Thyroid gland (tissue), 4 donors: Measurements from ENCODE around the gene BICD2. TPM values are rescaled to one million over a fixed set of nuclear protein-coding genes. Genes with fewer than 3 reads are reported as not detected.

Experiments used
- DNase-seq, 2 donors: peaks; one replicate each; pipeline ENCODE4 v3.0.0-alpha.2; 2019
- H3K27ac ChIP-seq, 3 donors: fragments of 200-600 bp; sonication (generic); 1 replicate in 2 of 3; 2 replicates in 1 of 3; pipeline ENCODE4 v1.5.1; 2016 to 2019; ENCODE audit warnings: mild to moderate bottlenecking in 1 of 3, moderate library complexity in 1 of 3
- H3K27me3 ChIP-seq: fragments of 200-600 bp; sonication (generic); one replicate; pipeline ENCODE4 v1.5.1; 2019
- H3K36me3 ChIP-seq, 2 donors: fragments of 200-600 bp; sonication (generic); one replicate each; pipeline ENCODE4 v1.5.1; 2016 to 2019
- H3K4me1 ChIP-seq, 2 donors: fragments of 200-600 bp; sonication (generic); one replicate each; pipeline ENCODE4 v1.5.1; 2017 to 2019
- H3K4me3 ChIP-seq, 3 donors: fragments of 200-600 bp; sonication (generic); replicated peaks in 1 of 3; 1 replicate in 2 of 3; 2 replicates in 1 of 3; pipeline ENCODE4 v1.5.1; 2016; ENCODE audit warnings: mild to moderate bottlenecking in 1 of 3
- H3K9me3 ChIP-seq: fragments of 200-600 bp; sonication (generic); one replicate; pipeline ENCODE4 v1.5.1; 2017
- POLR2A ChIP-seq, 2 donors: fragments of 450-650 bp; IDR thresholded peaks; one replicate each; pipeline ENCODE4 v1.6.1; 2017; ENCODE audit warnings: antibody characterized with exemption in 2 of 2, mild to moderate bottlenecking in 2 of 2, moderate library complexity in 1 of 2
- WGBS, 2 donors: methylation state at CpG; one replicate each; pipeline ENCODE4 v1.1.5; 2017; 5-methylcytosine and 5-hydroxymethylcytosine counted together
- intact Hi-C: fragments of 100-400 bp; cut with DNase I; formaldehyde crosslinking; loops from one replicate; pipeline ENCODE4 v1.15.1; 2023
- total RNA-seq, 4 donors: library from RNA; depleted of rRNA; stranded (reverse); fragments of >200 nt; gene quantifications; one replicate each; pipeline ENCODE4 v1.2.3, GENCODE V29; 2016
- TF ChIP-seq, protein P1 (sequence below), 6 experiments: fragments of 200-600 bp in 3 of 6; fragments of 450-650 bp in 3 of 6; sonication (generic) in 3 of 6; IDR thresholded peaks; one replicate each; pipeline ENCODE4 v1.5.1; 2016 to 2019; ENCODE audit warnings: antibody characterized with exemption in 6 of 6, mild to moderate bottlenecking in 2 of 6, inconsistent platforms in 1 of 6, moderate library complexity in 1 of 6

BICD2 gene
- total RNA-seq, 4 donors from 2014 or later = 26.1 to 33.3 (median 28.2) TPM

DNA sequence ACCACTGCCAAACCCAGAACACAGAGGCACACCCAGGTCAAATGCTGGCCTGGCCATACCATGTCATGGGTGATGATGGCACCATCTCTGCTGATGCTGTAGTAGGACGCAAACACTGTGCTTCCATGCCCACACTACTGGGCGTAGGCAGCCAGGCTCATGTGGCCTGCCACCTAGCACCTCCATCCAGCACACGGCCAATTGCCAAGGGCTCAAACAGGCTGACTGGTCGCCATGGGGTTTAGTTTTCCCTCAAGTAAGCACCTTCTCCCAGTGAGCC, 39.4 kb downstream of the BICD2 start:
- Histone ChIP-seq H3K27me3 (no peaks in the 10 kb centered on the region), H3K36me3 (peaks cover 5 to 13% of the 10 kb centered on the region in 2 donors), H3K4me1 (peaks cover 49 to 62% of the 10 kb centered on the region in 2 donors), H3K27ac (peak overlapping the region in 2 of 3 donors; percentile 58 to 94), H3K9me3 (no peaks in the 10 kb centered on the region), H3K4me3 (no peak overlapping the region)
- WGBS, 2 donors = 95% methylated on average over 3 of the region's 4 CpGs; no CpG with 5 or more reads in 1 of the 2 donors
- no peak for TF ChIP-seq POLR2A (IDR thresholded peaks at IDR 0.05)
- TF ChIP-seq, protein P1, sequence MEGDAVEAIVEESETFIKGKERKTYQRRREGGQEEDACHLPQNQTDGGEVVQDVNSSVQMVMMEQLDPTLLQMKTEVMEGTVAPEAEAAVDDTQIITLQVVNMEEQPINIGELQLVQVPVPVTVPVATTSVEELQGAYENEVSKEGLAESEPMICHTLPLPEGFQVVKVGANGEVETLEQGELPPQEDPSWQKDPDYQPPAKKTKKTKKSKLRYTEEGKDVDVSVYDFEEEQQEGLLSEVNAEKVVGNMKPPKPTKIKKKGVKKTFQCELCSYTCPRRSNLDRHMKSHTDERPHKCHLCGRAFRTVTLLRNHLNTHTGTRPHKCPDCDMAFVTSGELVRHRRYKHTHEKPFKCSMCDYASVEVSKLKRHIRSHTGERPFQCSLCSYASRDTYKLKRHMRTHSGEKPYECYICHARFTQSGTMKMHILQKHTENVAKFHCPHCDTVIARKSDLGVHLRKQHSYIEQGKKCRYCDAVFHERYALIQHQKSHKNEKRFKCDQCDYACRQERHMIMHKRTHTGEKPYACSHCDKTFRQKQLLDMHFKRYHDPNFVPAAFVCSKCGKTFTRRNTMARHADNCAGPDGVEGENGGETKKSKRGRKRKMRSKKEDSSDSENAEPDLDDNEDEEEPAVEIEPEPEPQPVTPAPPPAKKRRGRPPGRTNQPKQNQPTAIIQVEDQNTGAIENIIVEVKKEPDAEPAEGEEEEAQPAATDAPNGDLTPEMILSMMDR (IDR thresholded peaks at IDR 0.05) = no peak
- no peak for DNase-seq
- intact Hi-C loops = no loop called here

- intact Hi-C loops = no loop called here
- DNase-seq = peak; percentile 56 to 67
- TF ChIP-seq, protein P1 (IDR thresholded peaks at IDR 0.05) = no peak
- TF ChIP-seq POLR2A (IDR thresholded peaks at IDR 0.05) = no peak
- Histone ChIP-seq H3K4me3 (no peak overlapping the region), H3K9me3 (no peaks in the 10 kb centered on the region), H3K36me3 (peaks cover 10 to 18% of the 10 kb centered on the region in 2 donors), H3K27me3 (no peaks in the 10 kb centered on the region), H3K4me1 (peaks cover 49 to 62% of the 10 kb centered on the region in 2 donors), H3K27ac (peak overlapping the region; percentile 15 to 94 (median 58))
- 78 to 90% methylated on average over 5 to 9 of the region's 10 CpGs for WGBS, 2 donors
Measured at GRCh38 chr9:92724528-92725265, 39.9 kb downstream of the BICD2 start.

GRCh38 chr9:92723801-92724323, 40.8 kb downstream of the BICD2 start:
- Histone ChIP-seq H3K27ac (peak overlapping the region; percentile 25 to 94 (median 58)), H3K9me3 (no peaks in the 10 kb centered on the region), H3K4me1 (peaks cover 49 to 62% of the 10 kb centered on the region in 2 donors), H3K36me3 (peaks cover 18 to 27% of the 10 kb centered on the region in 2 donors), H3K4me3 (no peak overlapping the region), H3K27me3 (no peaks in the 10 kb centered on the region)
- DNase-seq = no peak
- intact Hi-C loops = no loop called here
- TF ChIP-seq, protein P1 (IDR thresholded peaks at IDR 0.05) = no peak
- 81 to 89% methylated on average over 9 of the region's 9 CpGs for WGBS, 2 donors

GRCh38 chr9:92723299-92723625, 41.4 kb downstream of the BICD2 start:
- Histone ChIP-seq H3K4me3 (no peak overlapping the region), H3K9me3 (no peaks in the 10 kb centered on the region), H3K27me3 (no peaks in the 10 kb centered on the region), H3K4me1 (peaks cover 47 to 60% of the 10 kb centered on the region in 2 donors), H3K27ac (peak overlapping the region; percentile 25 to 94 (median 58)), H3K36me3 (peaks cover 24 to 33% of the 10 kb centered on the region in 2 donors)
- WGBS, 2 donors = 29 to 35% methylated on average over 3 of the region's 3 CpGs
- peak; percentile 74 to 79 for DNase-seq
- intact Hi-C loops = no loop called here
- TF ChIP-seq, protein P1 (IDR thresholded peaks at IDR 0.05) = no peak
- TF ChIP-seq POLR2A (IDR thresholded peaks at IDR 0.05) = peak in 1 of 2 donors; percentile 21
